ENCODE data around the gene MLLT6.

Gene MLLT6

GRCh38 chr17:38674749-38675615 lies 30.1 kb upstream of the MLLT6 start, which contains the start of gene EPOP:
TSS of gene EPOP (minus strand) at chr17:38674957. CDS start at chr17:38674495, 462 bp downstream.
- Histone ChIP-seq H3K9ac (ENCODE audit: low read length) (peak within 1 kb of the TSS; percentile 80), H3K9me2 (replicated peaks; ENCODE audit: insufficient read depth, low read length) (no peaks in the 10 kb centered on the region), H3K36me3 (ENCODE audit: low read length) (no peaks in the 10 kb centered on the region), H4K20me1 (ENCODE audit: low read depth, low read length) (no peaks in the 10 kb centered on the region), H3K27ac (ENCODE audit: low read depth, low read length) (no peak within 1 kb of the TSS), H3K27me3 (ENCODE audit: low read length) (no peaks in the 10 kb centered on the region), H3K79me2 (ENCODE audit: insufficient read depth, low read length) (no peaks in the 10 kb centered on the region), H3K9me3 (ENCODE audit: insufficient read depth, low read length) (no peaks in the 10 kb centered on the region), H2AFZ (ENCODE audit: low read depth, low read length, severe bottlenecking) (peak within 1 kb of the TSS; percentile 93), H3K4me3 (ENCODE audit: insufficient read depth, low read length, poor library complexity, severe bottlenecking) (peak within 1 kb of the TSS; percentile 73), H3K4me2 (ENCODE audit: low read depth, low read length, poor library complexity, severe bottlenecking) (peak within 1 kb of the TSS; percentile 69), H3F3A (ENCODE audit: insufficient read depth) (peaks cover 4% of the 10 kb centered on the region; the same call in 1 of the 2 replicates)
- TF ChIP-seq EZH2phosphoT487 (conservative IDR thresholded peaks at IDR 0.05; ENCODE audit: low read length) (no peak), CTCF (IDR thresholded peaks at IDR 0.05; ENCODE audit: insufficient read depth, low read length, poor library complexity, severe bottlenecking) (no peak)

GRCh38 chr17:38676706-38677504 lies 28.2 kb upstream of the MLLT6 start:
- Histone ChIP-seq H3K79me2 (ENCODE audit: insufficient read depth, low read length) (no peaks in the 10 kb centered on the region), H3K4me2 (ENCODE audit: low read depth, low read length, poor library complexity, severe bottlenecking) (no peak overlapping the region), H3K27me3 (ENCODE audit: low read length) (no peaks in the 10 kb centered on the region), H3F3A (ENCODE audit: insufficient read depth) (peaks cover 4% of the 10 kb centered on the region; the same call in 1 of the 2 replicates), H3K4me3 (ENCODE audit: insufficient read depth, low read length, poor library complexity, severe bottlenecking) (no peak overlapping the region), H3K27ac (ENCODE audit: low read depth, low read length) (no peak overlapping the region), H3K36me3 (ENCODE audit: low read length) (no peaks in the 10 kb centered on the region), H3K9me3 (ENCODE audit: insufficient read depth, low read length) (no peaks in the 10 kb centered on the region), H2AFZ (ENCODE audit: low read depth, low read length, severe bottlenecking) (peak overlapping the region; percentile 89), H4K20me1 (ENCODE audit: low read depth, low read length) (no peaks in the 10 kb centered on the region), H3K9ac (ENCODE audit: low read length) (peak overlapping the region; percentile 25; the same call in 1 of the 2 replicates), H3K9me2 (replicated peaks; ENCODE audit: insufficient read depth, low read length) (no peaks in the 10 kb centered on the region)
- TF ChIP-seq EZH2phosphoT487 (conservative IDR thresholded peaks at IDR 0.05; ENCODE audit: low read length) (no peak), CTCF (IDR thresholded peaks at IDR 0.05; ENCODE audit: insufficient read depth, low read length, poor library complexity, severe bottlenecking) (peak; percentile 83)

GRCh38 chr17:38677819-38678218 lies 27.3 kb upstream of the MLLT6 start:
- Histone ChIP-seq H3K9me2 (replicated peaks; ENCODE audit: insufficient read depth, low read length) (no peaks in the 10 kb centered on the region), H3K9me3 (ENCODE audit: insufficient read depth, low read length) (no peaks in the 10 kb centered on the region), H3K36me3 (ENCODE audit: low read length) (no peaks in the 10 kb centered on the region), H3K79me2 (ENCODE audit: insufficient read depth, low read length) (no peaks in the 10 kb centered on the region), H3K27ac (ENCODE audit: low read depth, low read length) (no peak overlapping the region), H3K27me3 (ENCODE audit: low read length) (no peaks in the 10 kb centered on the region), H4K20me1 (ENCODE audit: low read depth, low read length) (no peaks in the 10 kb centered on the region), H3F3A (ENCODE audit: insufficient read depth) (peaks cover 4% of the 10 kb centered on the region; the same call in 1 of the 2 replicates), H3K9ac (ENCODE audit: low read length) (no peak overlapping the region), H3K4me2 (ENCODE audit: low read depth, low read length, poor library complexity, severe bottlenecking) (no peak overlapping the region), H3K4me3 (ENCODE audit: insufficient read depth, low read length, poor library complexity, severe bottlenecking) (no peak overlapping the region), H2AFZ (ENCODE audit: low read depth, low read length, severe bottlenecking) (no peak overlapping the region)
- TF ChIP-seq CTCF (IDR thresholded peaks at IDR 0.05; ENCODE audit: insufficient read depth, low read length, poor library complexity, severe bottlenecking) (no peak), EZH2phosphoT487 (conservative IDR thresholded peaks at IDR 0.05; ENCODE audit: low read length) (no peak)

All from SU-DHL-6 (cell line).